Activated B cell treated with CpG ODN at 0.5 μM for 24 hours (primary cell): ENCODE data around the gene NAV3. TPM values are rescaled to one million over a fixed set of nuclear protein-coding genes. Genes with fewer than 3 reads are reported as not detected.

Experiments used
- ATAC-seq: fragments of 200-7000 bp; cut with Tn5 transposase; one replicate; pipeline ENCODE4 v1.10.0; 2021; ENCODE audit warnings: low read depth, mild to moderate bottlenecking, moderate library complexity
- CTCF ChIA-PET: fragments of 350-600 bp; sonication (Branson Sonifier 250); formaldehyde crosslinking; loops from one replicate; lab custom pipeline; 2021; ENCODE audit warnings: antibody characterized with exemption; lab: Charles Lee
- POLR2A ChIA-PET: fragments of 350-600 bp; sonication (Branson Sonifier 250); formaldehyde crosslinking; loops from one replicate; lab custom pipeline; 2021; ENCODE audit warnings: antibody characterized with exemption; lab: Charles Lee
- DNase-seq: peaks from one replicate; pipeline ENCODE4 v3.0.0; 2022
- H3K27ac Mint-ChIP-seq: one replicate; pipeline ENCODE4 v1.8.0; 2020; ENCODE audit warnings: mixed read lengths
- H3K27me3 Mint-ChIP-seq: one replicate; pipeline ENCODE4 v1.8.0; 2021; ENCODE audit warnings: mixed read lengths
- H3K36me3 Mint-ChIP-seq: one replicate; pipeline ENCODE4 v1.8.0; 2021; ENCODE audit warnings: low read depth, mixed read lengths
- H3K4me1 Mint-ChIP-seq: one replicate; pipeline ENCODE4 v1.8.0; 2021; ENCODE audit warnings: mixed read lengths
- H3K4me3 Mint-ChIP-seq: one replicate; pipeline ENCODE4 v1.8.0; 2020; ENCODE audit warnings: mild to moderate bottlenecking, mixed read lengths
- H3K9me3 Mint-ChIP-seq: one replicate; pipeline ENCODE4 v1.8.0; 2020; ENCODE audit warnings: mixed read lengths
- intact Hi-C: fragments of 100-400 bp; cut with micrococcal nuclease; formaldehyde crosslinking; loops from one replicate; pipeline ENCODE4 v1.15.1; 2024
- total RNA-seq: library from RNA; stranded (reverse); gene quantifications from 2 replicates; pipeline ENCODE4 v1.2.3, GENCODE V29; 2022
- TF ChIP-seq, protein P1 (sequence below): fragments of 200-600 bp; IDR thresholded peaks from one replicate; pipeline ENCODE4 v1.8.0; 2022; ENCODE audit warnings: antibody characterized with exemption, mild to moderate bottlenecking

NAV3 gene
- total RNA-seq, 1 donor from 2014 or later, result not detected

DNA sequence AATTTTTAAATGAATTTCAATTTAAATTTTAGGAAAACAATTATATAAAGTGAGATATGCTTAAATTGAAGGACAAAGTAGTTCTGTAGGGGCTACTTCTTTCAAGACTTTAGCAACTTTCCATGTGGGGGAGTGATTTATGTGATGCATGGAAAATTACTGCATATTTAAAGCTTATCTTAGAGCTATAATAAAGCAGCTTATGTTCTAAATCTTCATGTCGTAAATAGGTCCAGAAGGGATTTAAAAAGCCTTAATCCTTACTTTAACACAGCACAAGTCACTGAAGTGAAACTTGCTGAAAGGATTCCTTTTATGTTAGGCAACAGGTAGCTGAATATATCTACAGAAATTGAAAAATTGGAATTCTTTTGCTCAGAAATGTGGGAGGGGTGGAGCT lies 340.4 kb downstream of the NAV3 start:
- no peak for ATAC-seq
- POLR2A ChIA-PET, result no interaction called here
- no peaks in the 10 kb centered on the region for H3K36me3 Mint-ChIP-seq
- intact Hi-C loops, result no loop called here
- TF ChIP-seq, protein P1, sequence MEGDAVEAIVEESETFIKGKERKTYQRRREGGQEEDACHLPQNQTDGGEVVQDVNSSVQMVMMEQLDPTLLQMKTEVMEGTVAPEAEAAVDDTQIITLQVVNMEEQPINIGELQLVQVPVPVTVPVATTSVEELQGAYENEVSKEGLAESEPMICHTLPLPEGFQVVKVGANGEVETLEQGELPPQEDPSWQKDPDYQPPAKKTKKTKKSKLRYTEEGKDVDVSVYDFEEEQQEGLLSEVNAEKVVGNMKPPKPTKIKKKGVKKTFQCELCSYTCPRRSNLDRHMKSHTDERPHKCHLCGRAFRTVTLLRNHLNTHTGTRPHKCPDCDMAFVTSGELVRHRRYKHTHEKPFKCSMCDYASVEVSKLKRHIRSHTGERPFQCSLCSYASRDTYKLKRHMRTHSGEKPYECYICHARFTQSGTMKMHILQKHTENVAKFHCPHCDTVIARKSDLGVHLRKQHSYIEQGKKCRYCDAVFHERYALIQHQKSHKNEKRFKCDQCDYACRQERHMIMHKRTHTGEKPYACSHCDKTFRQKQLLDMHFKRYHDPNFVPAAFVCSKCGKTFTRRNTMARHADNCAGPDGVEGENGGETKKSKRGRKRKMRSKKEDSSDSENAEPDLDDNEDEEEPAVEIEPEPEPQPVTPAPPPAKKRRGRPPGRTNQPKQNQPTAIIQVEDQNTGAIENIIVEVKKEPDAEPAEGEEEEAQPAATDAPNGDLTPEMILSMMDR, result no peak
- H3K4me1 Mint-ChIP-seq, result no peaks in the 10 kb centered on the region
- no peak overlapping the region for H3K4me3 Mint-ChIP-seq
- H3K9me3 Mint-ChIP-seq, result no peaks in the 10 kb centered on the region
- H3K27ac Mint-ChIP-seq, result no peak overlapping the region
- H3K27me3 Mint-ChIP-seq, result no peaks in the 10 kb centered on the region
- CTCF ChIA-PET, result no interaction called here
- no peak for DNase-seq

DNA sequence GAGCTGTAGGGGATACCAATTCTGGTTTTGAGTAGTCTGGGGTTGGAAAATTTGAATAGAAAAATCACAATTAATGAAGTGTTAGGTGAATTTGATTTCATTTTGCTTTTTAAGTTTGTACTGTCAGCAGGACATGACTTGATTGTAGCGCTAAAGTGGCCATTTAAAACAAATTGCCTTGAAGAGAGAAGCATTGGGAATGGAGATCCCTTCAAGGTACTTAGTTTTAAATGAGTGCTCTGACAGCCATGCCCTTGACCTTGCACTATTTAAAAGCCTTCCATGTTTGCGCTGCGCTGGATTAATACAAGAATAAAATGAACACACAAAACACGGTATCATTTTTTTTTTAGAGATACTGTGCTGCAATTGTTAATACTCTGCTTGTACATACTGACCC lies 345.9 kb downstream of the NAV3 start:
- TF ChIP-seq, protein P1, result no peak
- Mint-ChIP-seq H3K27me3 (no peaks in the 10 kb centered on the region), H3K9me3 (no peaks in the 10 kb centered on the region), H3K4me3 (no peak overlapping the region), H3K36me3 (no peaks in the 10 kb centered on the region), H3K27ac (no peak overlapping the region), H3K4me1 (no peaks in the 10 kb centered on the region)
- ATAC-seq (no peak), DNase-seq (no peak)
- POLR2A ChIA-PET, result no interaction called here
- CTCF ChIA-PET, result no interaction called here
- intact Hi-C loops, result no loop called here

DNA sequence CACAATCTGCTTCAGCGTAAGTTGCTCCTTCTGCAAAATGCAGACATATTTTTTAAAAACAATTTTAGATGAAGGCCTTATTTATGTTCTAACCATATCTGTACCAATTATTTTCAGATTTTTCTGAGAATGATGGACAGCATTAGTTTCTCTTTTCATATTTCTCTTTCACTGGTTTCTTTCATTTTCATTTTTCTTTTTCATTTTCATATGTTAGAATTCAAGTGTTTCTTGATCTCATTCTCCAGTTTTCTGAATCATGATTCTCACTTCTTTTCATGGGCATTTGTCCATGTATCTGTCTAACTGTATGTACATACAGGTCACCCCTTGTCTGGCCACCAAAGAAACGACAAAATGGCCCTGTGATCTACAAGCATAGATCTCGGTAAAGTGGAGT lies 346.6 kb downstream of the NAV3 start:
- DNase-seq (no peak), ATAC-seq (no peak)
- no peaks in the 10 kb centered on the region for H3K27me3 Mint-ChIP-seq
- H3K4me3 Mint-ChIP-seq, result no peak overlapping the region
- ChIA-PET POLR2A (no interaction called here), CTCF (no interaction called here)
- TF ChIP-seq, protein P1, result no peak
- no peaks in the 10 kb centered on the region for H3K4me1 Mint-ChIP-seq
- no peak overlapping the region for H3K27ac Mint-ChIP-seq
- H3K36me3 Mint-ChIP-seq, result no peaks in the 10 kb centered on the region
- intact Hi-C loops, result no loop called here
- no peaks in the 10 kb centered on the region for H3K9me3 Mint-ChIP-seq

DNA sequence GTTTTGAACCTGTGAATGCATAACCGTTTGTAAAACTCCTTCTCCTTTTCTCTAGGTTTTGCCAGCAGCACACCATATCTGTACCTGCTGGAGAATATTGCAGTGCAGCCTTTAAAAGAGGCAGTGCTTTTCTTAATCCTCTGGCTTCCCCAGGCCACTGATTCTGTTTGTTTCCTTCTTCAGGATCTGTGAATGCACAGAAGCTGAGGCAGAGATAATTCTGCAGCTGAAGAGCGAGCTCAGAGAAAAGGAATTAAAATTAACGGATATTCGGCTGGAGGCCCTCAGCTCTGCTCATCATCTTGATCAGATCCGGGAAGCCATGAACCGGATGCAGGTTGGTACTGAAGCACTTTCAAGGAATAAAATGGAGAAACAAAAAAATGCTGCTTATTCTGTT lies 348.7 kb downstream of the NAV3 start:
- no peak for DNase-seq
- ChIA-PET CTCF (no interaction called here), POLR2A (no interaction called here)
- Mint-ChIP-seq H3K27ac (no peak overlapping the region), H3K27me3 (no peaks in the 10 kb centered on the region), H3K36me3 (no peaks in the 10 kb centered on the region), H3K4me3 (no peak overlapping the region), H3K9me3 (no peaks in the 10 kb centered on the region), H3K4me1 (no peaks in the 10 kb centered on the region)
- TF ChIP-seq, protein P1, result no peak
- intact Hi-C loops, result no loop called here
- ATAC-seq, result no peak

DNA sequence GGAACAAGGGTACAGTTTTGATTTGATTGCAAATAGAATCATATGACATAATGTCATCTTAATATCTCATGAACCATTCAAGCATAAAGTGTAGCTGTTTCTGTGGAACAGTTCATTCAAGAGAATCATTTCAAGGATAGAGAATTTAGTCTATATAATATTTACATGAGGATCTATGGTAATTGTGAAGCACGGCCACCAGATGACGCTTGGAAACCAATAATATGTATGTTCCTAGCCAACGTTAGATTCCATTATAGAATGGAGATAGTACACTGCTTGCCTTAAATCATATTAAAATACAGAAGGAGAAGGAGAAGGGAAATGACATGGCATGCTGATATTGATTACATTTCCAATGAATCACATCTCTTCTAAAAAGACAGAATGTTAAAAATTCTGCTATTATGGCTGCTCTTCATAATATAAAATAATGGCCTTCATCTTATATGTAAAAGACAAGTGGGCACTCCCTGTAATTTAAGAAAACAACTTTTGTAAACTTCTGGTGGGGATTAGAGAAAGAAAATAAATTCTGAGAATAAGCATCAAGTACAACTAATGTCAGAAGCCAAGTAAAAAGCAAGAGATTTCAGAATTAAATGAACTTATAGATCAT lies 351.0 kb downstream of the NAV3 start:
- no peak overlapping the region for H3K4me3 Mint-ChIP-seq
- no peaks in the 10 kb centered on the region for H3K4me1 Mint-ChIP-seq
- no peaks in the 10 kb centered on the region for H3K36me3 Mint-ChIP-seq
- no peaks in the 10 kb centered on the region for H3K9me3 Mint-ChIP-seq
- no peaks in the 10 kb centered on the region for H3K27me3 Mint-ChIP-seq
- POLR2A ChIA-PET, result no interaction called here
- no peak for ATAC-seq
- CTCF ChIA-PET, result no interaction called here
- TF ChIP-seq, protein P1, result no peak
- intact Hi-C loops, result loop anchor here (2.0 kb wide), 1 partner anchor 825 kb away; no protein-coding TSS in a partner anchor
- no peak for DNase-seq
- H3K27ac Mint-ChIP-seq, result no peak overlapping the region
